Neuronal stem cell (in vitro differentiated cells): ENCODE data around the gene AGPAT2.

ENCODE experiments used
- DNase-seq: peaks from one replicate; pipeline ENCODE4 v3.0.0-alpha.2; 2013; ENCODE audit warnings: low spot score
- H2AFZ ChIP-seq: one replicate; pipeline ENCODE4 v1.6.1; 2013; ENCODE audit warnings: mild to moderate bottlenecking, low read length, inconsistent platforms
- H2AK5ac ChIP-seq: 2 replicates; pipeline ENCODE4 v1.6.1; 2013; ENCODE audit warnings: low read depth, mild to moderate bottlenecking, inconsistent platforms, low read length, moderate library complexity, mixed read lengths
- H2BK120ac ChIP-seq: 2 replicates; pipeline ENCODE4 v1.6.1; 2013; ENCODE audit warnings: low read depth, mild to moderate bottlenecking, inconsistent platforms, low read length, moderate library complexity, mixed read lengths
- H2BK12ac ChIP-seq: one replicate; pipeline ENCODE4 v1.6.1; 2013; ENCODE audit warnings: low read length, inconsistent platforms
- H2BK15ac ChIP-seq: 2 replicates; pipeline ENCODE4 v1.6.1; 2013; ENCODE audit warnings: mild to moderate bottlenecking, low read length, inconsistent platforms, mixed read lengths
- H2BK5ac ChIP-seq: one replicate; pipeline ENCODE4 v1.6.1; 2013; ENCODE audit warnings: inconsistent platforms, mild to moderate bottlenecking, low read length, moderate library complexity
- H3K14ac ChIP-seq: one replicate; pipeline ENCODE4 v1.6.1; 2013; ENCODE audit warnings: low read length, inconsistent platforms
- H3K18ac ChIP-seq: 2 replicates; pipeline ENCODE4 v1.6.1; 2013; ENCODE audit warnings: low read length, inconsistent platforms
- H3K23ac ChIP-seq: 2 replicates; pipeline ENCODE4 v1.6.1; 2013; ENCODE audit warnings: low read depth, mild to moderate bottlenecking, mixed read lengths, low read length, inconsistent platforms; ENCODE audit not compliant: poor library complexity
- H3K27ac ChIP-seq: replicated peaks from 3 replicates; pipeline ENCODE4 v1.5.1; 2013; ENCODE audit warnings: low read length, inconsistent platforms
- H3K27me3 ChIP-seq, 3 experiments: 2 replicates each; pipeline ENCODE4 v1.6.1; 2013; ENCODE audit warnings: low read length in 3 of 3, mild to moderate bottlenecking in 2 of 3, inconsistent platforms in 1 of 3, low read depth in 1 of 3, mixed read lengths in 1 of 3, moderate library complexity in 1 of 3; ENCODE audit not compliant: control insufficient read depth in 3 of 3, insufficient read depth in 3 of 3
- H3K36me3 ChIP-seq, 2 donors: replicated peaks in 1 of 2; 2 replicates each; pipeline ENCODE4 v1.6.1; 2013; ENCODE audit warnings: low read length in 2 of 2; ENCODE audit not compliant: control insufficient read depth in 2 of 2, insufficient read depth in 2 of 2
- H3K4ac ChIP-seq: 2 replicates; pipeline ENCODE4 v1.6.1; 2013; ENCODE audit warnings: inconsistent platforms, mild to moderate bottlenecking, low read length, moderate library complexity
- H3K4me1 ChIP-seq, 2 donors: 1 replicate in 1 of 2; 2 replicates in 1 of 2; pipeline ENCODE4 v1.6.1; 2013; ENCODE audit warnings: low read length in 2 of 2, low read depth in 1 of 2; ENCODE audit not compliant: control insufficient read depth in 2 of 2, insufficient read depth in 1 of 2
- H3K4me2 ChIP-seq: one replicate; pipeline ENCODE4 v1.6.1; 2013; ENCODE audit warnings: mild to moderate bottlenecking, low read length, inconsistent platforms; ENCODE audit not compliant: insufficient read depth, poor library complexity, severe bottlenecking
- H3K4me3 ChIP-seq, 2 donors: 2 replicates each; pipeline ENCODE4 v1.5.1; 2013; ENCODE audit warnings: low read length in 2 of 2, mild to moderate bottlenecking in 2 of 2, inconsistent platforms in 1 of 2, moderate library complexity in 1 of 2
- H3K79me1 ChIP-seq: one replicate; pipeline ENCODE4 v1.6.1; 2013; ENCODE audit warnings: low read depth, mild to moderate bottlenecking, inconsistent platforms, low read length, moderate library complexity
- H3K9ac ChIP-seq: one replicate; pipeline ENCODE4 v1.6.1; 2013; ENCODE audit warnings: mild to moderate bottlenecking, low read depth, low read length, inconsistent platforms; ENCODE audit not compliant: poor library complexity
- H3K9me3 ChIP-seq, 2 donors: replicated peaks in 1 of 2; 2 replicates each; pipeline versions ENCODE3 to v1.6.1; 2013; ENCODE audit warnings: low read length in 2 of 2, mild to moderate bottlenecking in 2 of 2, inconsistent platforms in 1 of 2, low read depth in 1 of 2, mixed read lengths in 1 of 2, moderate library complexity in 1 of 2; ENCODE audit not compliant: control insufficient read depth in 2 of 2, insufficient read depth in 1 of 2
- H4K8ac ChIP-seq: one replicate; pipeline ENCODE4 v1.6.1; 2013; ENCODE audit warnings: low read depth, mild to moderate bottlenecking, inconsistent platforms, low read length, moderate library complexity
- H4K91ac ChIP-seq: one replicate; pipeline ENCODE4 v1.6.1; 2013; ENCODE audit warnings: low read length, low read depth, mild to moderate bottlenecking, inconsistent platforms; ENCODE audit not compliant: poor library complexity
- WGBS, 2 donors: extraction: QIAGEN DNeasy Blood & Tissue Kit; methylation state at CpG; one replicate each; pipeline ENCODE4 v1.1.7; 2013; ENCODE audit warnings: missing lambda C conversion rate in 2 of 2, mixed read lengths in 1 of 2; ENCODE audit not compliant: insufficient read length in 2 of 2, insufficient replicate concordance in 1 of 2; ENCODE audit errors: extremely low coverage in 2 of 2; 5-methylcytosine and 5-hydroxymethylcytosine counted together

The AGPAT2 gene

GRCh38 chr9:136674786-136675349, 12.4 kb downstream of the AGPAT2 start:
- H2AK5ac ChIP-seq: peak overlapping the region; percentile 61
- no peak overlapping the region for H2BK120ac ChIP-seq
- H3K4me2 ChIP-seq: no peak overlapping the region
- no peaks in the 10 kb centered on the region for H3K9me3 ChIP-seq
- no peak overlapping the region for H2BK5ac ChIP-seq
- no peak overlapping the region for H2BK15ac ChIP-seq
- no peaks in the 10 kb centered on the region for H3K79me1 ChIP-seq
- no peak overlapping the region for H3K27ac ChIP-seq
- no peak for DNase-seq
- no CpG with 5 or more reads among the region's 11 CpGs for WGBS, 2 donors
- H3K18ac ChIP-seq: peak overlapping the region; percentile 13
- peaks cover 0 to 14% of the 10 kb centered on the region in 2 donors for H3K4me1 ChIP-seq
- H4K8ac ChIP-seq: no peak overlapping the region
- no peak overlapping the region for H3K9ac ChIP-seq
- no peak overlapping the region for H2AFZ ChIP-seq
- H2BK12ac ChIP-seq: no peak overlapping the region
- H3K27me3 ChIP-seq: no peaks in the 10 kb centered on the region
- no peak overlapping the region for H4K91ac ChIP-seq
- no peak overlapping the region for H3K4me3 ChIP-seq
- no peak overlapping the region for H3K14ac ChIP-seq
- H3K4ac ChIP-seq: no peak overlapping the region
- H3K36me3 ChIP-seq: no peaks in the 10 kb centered on the region
- H3K23ac ChIP-seq: no peak overlapping the region

GRCh38 chr9:136673975-136674785, 13.1 kb downstream of the AGPAT2 start:
- Histone ChIP-seq H3K14ac (peak overlapping the region; percentile 38), H3K79me1 (no peaks in the 10 kb centered on the region), H3K27ac (no peak overlapping the region), H2BK5ac (no peak overlapping the region), H2AK5ac (peak overlapping the region; percentile 61), H3K18ac (peak overlapping the region; percentile 35), H4K8ac (no peak overlapping the region), H3K4ac (no peak overlapping the region), H3K36me3 (no peaks in the 10 kb centered on the region), H2AFZ (no peak overlapping the region), H3K23ac (peak overlapping the region; percentile 85), H3K4me1 (peaks cover 0 to 11% of the 10 kb centered on the region in 2 donors), H3K4me2 (no peak overlapping the region), H3K9ac (no peak overlapping the region), H4K91ac (no peak overlapping the region), H2BK120ac (no peak overlapping the region), H3K9me3 (no peaks in the 10 kb centered on the region), H2BK15ac (no peak overlapping the region), H3K4me3 (no peak overlapping the region), H2BK12ac (no peak overlapping the region), H3K27me3 (no peaks in the 10 kb centered on the region)
- no peak for DNase-seq
- WGBS, 2 donors: no CpG with 5 or more reads among the region's 26 CpGs

- H2BK15ac ChIP-seq: peak overlapping the region; percentile 26
- H3K23ac ChIP-seq: peak overlapping the region; percentile 85
- peak overlapping the region; percentile 67 for H2BK120ac ChIP-seq
- H3K14ac ChIP-seq: peak overlapping the region; percentile 38
- H3K36me3 ChIP-seq: no peaks in the 10 kb centered on the region
- no peak overlapping the region for H4K8ac ChIP-seq
- H3K9ac ChIP-seq: no peak overlapping the region
- H2AK5ac ChIP-seq: peak overlapping the region; percentile 46
- no peak for DNase-seq
- H3K4ac ChIP-seq: no peak overlapping the region
- H3K4me1 ChIP-seq: peaks cover 0 to 11% of the 10 kb centered on the region in 2 donors
- no peak overlapping the region for H2BK12ac ChIP-seq
- no peaks in the 10 kb centered on the region for H3K79me1 ChIP-seq
- H3K4me3 ChIP-seq: no peak overlapping the region
- H2BK5ac ChIP-seq: no peak overlapping the region
- H4K91ac ChIP-seq: no peak overlapping the region
- H2AFZ ChIP-seq: no peak overlapping the region
- no peaks in the 10 kb centered on the region for H3K27me3 ChIP-seq
- no CpG with 5 or more reads among the region's 35 CpGs for WGBS, 2 donors
- H3K27ac ChIP-seq: no peak overlapping the region
- H3K18ac ChIP-seq: peak overlapping the region; percentile 35
- H3K4me2 ChIP-seq: no peak overlapping the region
- no peaks in the 10 kb centered on the region for H3K9me3 ChIP-seq
These were observed 13.9 kb downstream of the AGPAT2 start for GRCh38 chr9:136673088-136673974.
